H1 (cell line): ENCODE results near the gene RTEL1.

Source experiments
- EP300 ChIP-seq, 2 experiments: IDR thresholded peaks; 1 replicate in 1 of 2; 2 replicates in 1 of 2; pipeline ENCODE4 v1.6.1; 2011 to 2012; ENCODE audit warnings: low read depth in 2 of 2, low read length in 2 of 2, mild to moderate bottlenecking in 2 of 2, borderline replicate concordance in 1 of 2, inconsistent platforms in 1 of 2, moderate library complexity in 1 of 2
- POLR2A ChIP-seq, 2 experiments: IDR thresholded peaks; 1 replicate in 1 of 2; 2 replicates in 1 of 2; pipeline ENCODE4 v1.6.1; 2011; ENCODE audit warnings: low read depth in 2 of 2, low read length in 2 of 2, mild to moderate bottlenecking in 2 of 2; ENCODE audit errors: control extremely low read depth in 1 of 2
- TF ChIP-seq, protein P1 (sequence below), 3 experiments: IDR thresholded peaks; 1 replicate in 2 of 3; 2 replicates in 1 of 3; pipeline versions ENCODE4 v1.5.1 to v1.6.1; 2011; ENCODE audit warnings: low read length in 3 of 3, mild to moderate bottlenecking in 3 of 3, inconsistent platforms in 2 of 3, low read depth in 1 of 3, moderate library complexity in 1 of 3; ENCODE audit not compliant: insufficient read depth in 1 of 3; ENCODE audit errors: control extremely low read depth in 1 of 3

DNA sequence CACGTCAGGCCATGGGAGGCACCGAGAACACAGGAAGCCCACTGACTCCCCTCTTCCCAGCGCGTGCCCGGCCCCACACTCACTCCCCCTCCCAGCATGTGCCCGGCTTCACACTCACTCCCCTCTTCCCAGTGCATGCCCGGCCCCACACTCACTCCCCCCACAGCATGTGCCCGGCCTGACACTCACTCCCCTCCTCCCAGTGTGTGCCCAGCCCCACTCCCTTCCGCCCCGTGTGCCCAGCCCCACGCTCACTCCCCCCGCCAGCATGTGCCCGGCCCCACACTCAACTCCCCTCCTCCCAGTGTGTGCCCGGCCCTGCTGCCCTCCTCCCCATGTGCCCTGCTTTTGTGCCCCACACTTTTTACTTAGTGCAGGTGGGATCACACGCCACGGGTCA lies 9.7 kb downstream of the RTEL1 start:
- TF ChIP-seq, protein P1, sequence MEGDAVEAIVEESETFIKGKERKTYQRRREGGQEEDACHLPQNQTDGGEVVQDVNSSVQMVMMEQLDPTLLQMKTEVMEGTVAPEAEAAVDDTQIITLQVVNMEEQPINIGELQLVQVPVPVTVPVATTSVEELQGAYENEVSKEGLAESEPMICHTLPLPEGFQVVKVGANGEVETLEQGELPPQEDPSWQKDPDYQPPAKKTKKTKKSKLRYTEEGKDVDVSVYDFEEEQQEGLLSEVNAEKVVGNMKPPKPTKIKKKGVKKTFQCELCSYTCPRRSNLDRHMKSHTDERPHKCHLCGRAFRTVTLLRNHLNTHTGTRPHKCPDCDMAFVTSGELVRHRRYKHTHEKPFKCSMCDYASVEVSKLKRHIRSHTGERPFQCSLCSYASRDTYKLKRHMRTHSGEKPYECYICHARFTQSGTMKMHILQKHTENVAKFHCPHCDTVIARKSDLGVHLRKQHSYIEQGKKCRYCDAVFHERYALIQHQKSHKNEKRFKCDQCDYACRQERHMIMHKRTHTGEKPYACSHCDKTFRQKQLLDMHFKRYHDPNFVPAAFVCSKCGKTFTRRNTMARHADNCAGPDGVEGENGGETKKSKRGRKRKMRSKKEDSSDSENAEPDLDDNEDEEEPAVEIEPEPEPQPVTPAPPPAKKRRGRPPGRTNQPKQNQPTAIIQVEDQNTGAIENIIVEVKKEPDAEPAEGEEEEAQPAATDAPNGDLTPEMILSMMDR (IDR thresholded peaks at IDR 0.05; ENCODE audit: control extremely low read depth in 1 of 3, insufficient read depth in 1 of 3, low read depth in 1 of 3, low read length in 3 of 3), result no peak
- no peak for TF ChIP-seq EP300 (IDR thresholded peaks at IDR 0.05; ENCODE audit: borderline replicate concordance in 1 of 2, low read depth in 2 of 2, low read length in 2 of 2)
- TF ChIP-seq POLR2A (IDR thresholded peaks at IDR 0.05; ENCODE audit: control extremely low read depth in 1 of 2, low read depth in 2 of 2, low read length in 2 of 2), result no peak
